OCI-LY1 (cell line): ENCODE measurements around the gene OR6F1.
A peak's percentile ranks its signal among the peaks of the same experiment; 100 is the strongest.

ENCODE experiments used
- H2AFZ ChIP-seq: fragments of 200-600 bp; sonication (generic), shearing (Covaris generic); 2 replicates; pipeline ENCODE4 v1.6.0; 2014; ENCODE audit warnings: antibody characterized with exemption, mild to moderate bottlenecking, low read length
- H3F3A ChIP-seq: fragments of 200-600 bp; sonication (generic), shearing (Covaris generic); 2 replicates; pipeline ENCODE4 v1.6.0; 2014; ENCODE audit warnings: mild to moderate bottlenecking, antibody characterized with exemption, low read length, moderate library complexity; ENCODE audit not compliant: insufficient read depth
- H3K27ac ChIP-seq: fragments of 200-600 bp; sonication (generic); 2 replicates; pipeline ENCODE4 v1.5.1; 2014; ENCODE audit warnings: low read length, mixed run types, mild to moderate bottlenecking, low read depth; ENCODE audit not compliant: poor library complexity, severe bottlenecking
- H3K27me3 ChIP-seq: fragments of 200-600 bp; sonication (generic); 2 replicates; pipeline ENCODE4 v1.6.0; 2014; ENCODE audit warnings: antibody characterized with exemption, mild to moderate bottlenecking, low read length, moderate library complexity; ENCODE audit not compliant: insufficient read depth
- H3K36me3 ChIP-seq: fragments of 200-600 bp; sonication (generic); 2 replicates; pipeline ENCODE4 v1.6.1; 2014; ENCODE audit warnings: mild to moderate bottlenecking, antibody characterized with exemption, low read length, moderate library complexity, mixed read lengths; ENCODE audit not compliant: insufficient read depth
- H3K4me1 ChIP-seq: fragments of 200-600 bp; sonication (generic); 2 replicates; pipeline ENCODE4 v1.5.1; 2014; ENCODE audit warnings: mild to moderate bottlenecking, low read length, moderate library complexity; ENCODE audit not compliant: insufficient read depth, severe bottlenecking
- H3K4me2 ChIP-seq: fragments of 200-600 bp; sonication (generic), shearing (Covaris generic); 2 replicates; pipeline ENCODE4 v1.6.1; 2014; ENCODE audit warnings: low read length
- H3K4me3 ChIP-seq: fragments of 200-600 bp; sonication (generic); 2 replicates; pipeline ENCODE4 v1.5.1; 2014; ENCODE audit warnings: low read length, low read depth, mild to moderate bottlenecking, mixed read lengths; ENCODE audit not compliant: poor library complexity, severe bottlenecking
- H3K79me2 ChIP-seq: fragments of 200-600 bp; shearing (Covaris generic); 2 replicates; pipeline ENCODE4 v1.6.1; 2016; ENCODE audit warnings: mixed run types, low read length, mixed read lengths; ENCODE audit not compliant: insufficient read depth
- H3K9ac ChIP-seq: fragments of 200-600 bp; sonication (generic), shearing (Covaris generic); 2 replicates; pipeline ENCODE4 v1.6.1; 2014; ENCODE audit warnings: mild to moderate bottlenecking, low read length, mixed read lengths
- H3K9me2 ChIP-seq: fragments of 200-600 bp; sonication (generic), shearing (Covaris generic); 2 replicates; pipeline ENCODE4 v1.6.1; 2014; ENCODE audit warnings: low read depth, mild to moderate bottlenecking, low read length, mixed read lengths
- H3K9me3 ChIP-seq: fragments of 200-600 bp; shearing (Covaris generic); 2 replicates; pipeline ENCODE4 v1.6.1; 2014; ENCODE audit warnings: low read length, mixed read lengths
- H4K20me1 ChIP-seq: fragments of 200-600 bp; sonication (generic), shearing (Covaris generic); 2 replicates; pipeline ENCODE4 v1.6.0; 2016; ENCODE audit warnings: mild to moderate bottlenecking, low read length; ENCODE audit not compliant: insufficient read depth
- CTCF ChIP-seq: fragments of 200-600 bp; sonication (generic), shearing (Covaris generic); IDR thresholded peaks from 2 replicates; pipeline ENCODE4 v1.5.1; 2017; ENCODE audit warnings: mild to moderate bottlenecking, antibody characterized with exemption, low read length, moderate library complexity, mixed read lengths
- EZH2 ChIP-seq: fragments of 200-600 bp; sonication (generic), shearing (Covaris generic); IDR thresholded peaks from 2 replicates; pipeline ENCODE4 v1.8.0; 2017; ENCODE audit warnings: borderline replicate concordance, mixed run types, mild to moderate bottlenecking, antibody characterized with exemption, low read length, moderate library complexity, mixed read lengths

The OR6F1 gene

GRCh38 chr1:247681288-247681897 lies 35.1 kb downstream of the OR6F1 start:
- Histone ChIP-seq H3K4me2 (no peak overlapping the region), H3K9me3 (no peaks in the 10 kb centered on the region), H3K4me1 (no peaks in the 10 kb centered on the region), H3K36me3 (no peaks in the 10 kb centered on the region), H3K4me3 (no peak overlapping the region), H4K20me1 (no peaks in the 10 kb centered on the region), H2AFZ (no peak overlapping the region), H3K79me2 (no peaks in the 10 kb centered on the region), H3K9me2 (no peaks in the 10 kb centered on the region), H3K27ac (no peak overlapping the region), H3K27me3 (no peaks in the 10 kb centered on the region), H3K9ac (no peak overlapping the region), H3F3A (no peaks in the 10 kb centered on the region)
- TF ChIP-seq EZH2 (no peak), CTCF (peak; percentile 85)

- no peaks in the 10 kb centered on the region for H3K79me2 ChIP-seq
- no peaks in the 10 kb centered on the region for H4K20me1 ChIP-seq
- no peak overlapping the region for H3K4me2 ChIP-seq
These were observed 36.3 kb downstream of the OR6F1 start for GRCh38 chr1:247680171-247680570.

GRCh38 chr1:247679639-247680038 lies 36.8 kb downstream of the OR6F1 start, which contains the start of gene OR13G1:
Gene OR13G1 (minus strand): TSS chr1:247679739. CDS start chr1:247673041, 6,698 bp downstream.
- no peaks in the 10 kb centered on the region for H3K9me2 ChIP-seq
- no peaks in the 10 kb centered on the region for H3K27me3 ChIP-seq
- H3K36me3 ChIP-seq, result no peaks in the 10 kb centered on the region
- no peak within 1 kb of the TSS for H3K4me2 ChIP-seq
- no peak within 1 kb of the TSS for H3K9ac ChIP-seq
- H3K4me1 ChIP-seq, result no peaks in the 10 kb centered on the region
- H3F3A ChIP-seq, result no peaks in the 10 kb centered on the region
- no peaks in the 10 kb centered on the region for H4K20me1 ChIP-seq
- no peak within 1 kb of the TSS for H3K4me3 ChIP-seq
- no peak within 1 kb of the TSS for H3K27ac ChIP-seq
- no peaks in the 10 kb centered on the region for H3K9me3 ChIP-seq
- no peak within 1 kb of the TSS for H2AFZ ChIP-seq
- TF ChIP-seq CTCF (no peak), EZH2 (no peak)
- no peaks in the 10 kb centered on the region for H3K79me2 ChIP-seq

More at GRCh38 chr1:247680171-247680570, 36.3 kb downstream of the OR6F1 start:
- Histone ChIP-seq H3F3A (no peaks in the 10 kb centered on the region), H3K4me1 (no peaks in the 10 kb centered on the region), H2AFZ (no peak overlapping the region), H3K9ac (no peak overlapping the region), H3K9me2 (no peaks in the 10 kb centered on the region), H3K27ac (no peak overlapping the region), H3K36me3 (no peaks in the 10 kb centered on the region), H3K9me3 (no peaks in the 10 kb centered on the region), H3K27me3 (no peaks in the 10 kb centered on the region), H3K4me3 (no peak overlapping the region)
- TF ChIP-seq CTCF (no peak), EZH2 (no peak)
